Activated CD8-positive, alpha-beta T cell treated with anti-CD3 and anti-CD28 coated beads, Interleukin-2, amount 10 ng/mL, durations not matched to agents 7 days and 5 days (primary cell): Measurements from ENCODE around the gene TMEM134. TPM values are rescaled to one million over a fixed set of nuclear protein-coding genes. Genes with fewer than 3 reads are reported as not detected.
"Not testable (repeated sequence)": the region's sequence is repeated elsewhere in the genome, so short reads cannot be mapped to it uniquely, and the experiment has no call there.

Experiments
- ATAC-seq: fragments of 150-1000 bp; cut with Tn5 transposase; one replicate; pipeline ENCODE4 v1.10.0; 2021; ENCODE audit warnings: moderate library complexity
- CTCF ChIA-PET: fragments of 350-600 bp; sonication (Branson Sonifier 250); formaldehyde crosslinking; loops from one replicate; lab custom pipeline; 2021; ENCODE audit warnings: antibody characterized with exemption; lab: Charles Lee
- POLR2A ChIA-PET: fragments of 350-600 bp; sonication (Branson Sonifier 250); formaldehyde crosslinking; loops from one replicate; lab custom pipeline; 2021; ENCODE audit warnings: antibody characterized with exemption; lab: Charles Lee
- DNase-seq: peaks from one replicate; pipeline ENCODE4 v3.0.0-alpha.2; 2020
- H3K27ac Mint-ChIP-seq: one replicate; pipeline ENCODE4 v1.8.0; 2021; ENCODE audit warnings: mild to moderate bottlenecking, mixed read lengths
- H3K27me3 Mint-ChIP-seq: one replicate; pipeline ENCODE4 v1.8.0; 2021; ENCODE audit warnings: low read depth, mixed read lengths
- H3K36me3 Mint-ChIP-seq: one replicate; pipeline ENCODE4 v1.8.0; 2021; ENCODE audit warnings: low read depth, mixed read lengths
- H3K4me1 Mint-ChIP-seq: one replicate; pipeline ENCODE4 v1.8.0; 2021; ENCODE audit warnings: low read depth, mixed read lengths
- H3K4me3 Mint-ChIP-seq: one replicate; pipeline ENCODE4 v1.8.0; 2021; ENCODE audit warnings: mild to moderate bottlenecking, mixed read lengths
- H3K9me3 Mint-ChIP-seq: one replicate; pipeline ENCODE4 v1.8.0; 2022; ENCODE audit warnings: mixed read lengths; ENCODE audit not compliant: insufficient read depth
- total RNA-seq, 2 experiments: library from RNA; stranded (reverse); gene quantifications; one replicate each; pipeline ENCODE4 v1.2.3, GENCODE V29; 2021

Gene TMEM134
- total RNA-seq, 2 experiments from 2014 or later, result 39.6 to 42.5 TPM

- peaks cover 38% of the 10 kb centered on the region for H3K4me1 Mint-ChIP-seq
- ChIA-PET POLR2A (interaction anchor here (1.0 to 8.7 kb wide), 3 partner anchors 15 to 30 kb away, joined by 3 to 103 read pairs (median 70); partner anchors contain the start of genes AIP and PTPRCAP), CTCF (interaction anchor here (1.1 to 3.2 kb wide), 6 partner anchors 29 to 107 kb away, joined by 4 to 21 read pairs (median 6); partner anchors contain the start of genes PITPNM1, PPP1CA and PTPRCAP)
- ATAC-seq, result no peak
- H3K27me3 Mint-ChIP-seq, result no peaks in the 10 kb centered on the region
- peaks cover 4% of the 10 kb centered on the region for H3K36me3 Mint-ChIP-seq
- H3K27ac Mint-ChIP-seq, result peak overlapping the region; percentile 74
- DNase-seq, result no peak
- no peaks in the 10 kb centered on the region for H3K9me3 Mint-ChIP-seq
- peak overlapping the region; percentile 87 for H3K4me3 Mint-ChIP-seq
Measured at GRCh38 chr11:67466962-67467771, 1.9 kb downstream of the TMEM134 start.

DNA sequence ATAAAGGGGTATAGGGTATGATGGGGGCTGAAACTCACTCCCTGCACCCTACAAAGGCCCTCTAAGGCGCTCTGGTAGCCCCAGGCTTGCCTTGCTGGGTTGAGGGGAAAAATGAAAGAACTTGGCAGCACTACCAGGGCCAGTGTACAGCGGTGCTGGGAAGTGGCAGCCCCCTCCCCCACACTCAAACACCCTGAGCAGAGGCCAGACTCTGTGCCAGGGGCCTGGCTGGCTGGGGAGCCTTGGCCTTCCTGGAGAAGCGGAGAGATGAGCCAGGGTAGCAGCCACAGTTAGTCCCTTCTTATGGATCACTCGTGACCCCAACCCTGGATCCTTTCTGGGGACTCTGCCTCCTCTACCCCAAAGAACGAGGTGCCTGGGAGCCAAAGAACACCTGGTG is 2.7 kb downstream of the TMEM134 start:
- ChIA-PET CTCF (interaction anchor here (2.3 to 3.2 kb wide), 2 partner anchors 39 to 65 kb away, joined by 7 to 13 read pairs; partner anchors contain the start of genes PITPNM1 and PPP1CA), POLR2A (interaction anchor here (0.7 to 8.7 kb wide), 5 partner anchors 17 to 183 kb away, joined by 3 to 103 read pairs (median 5); partner anchors contain the start of genes AIP and PTPRCAP)
- no peaks in the 10 kb centered on the region for H3K9me3 Mint-ChIP-seq
- peaks cover 38% of the 10 kb centered on the region for H3K4me1 Mint-ChIP-seq
- ATAC-seq, result no peak
- H3K27me3 Mint-ChIP-seq, result no peaks in the 10 kb centered on the region
- no peak for DNase-seq
- H3K27ac Mint-ChIP-seq, result peak overlapping the region; percentile 55
- no peak overlapping the region for H3K4me3 Mint-ChIP-seq
- H3K36me3 Mint-ChIP-seq, result peaks cover 4% of the 10 kb centered on the region

DNA sequence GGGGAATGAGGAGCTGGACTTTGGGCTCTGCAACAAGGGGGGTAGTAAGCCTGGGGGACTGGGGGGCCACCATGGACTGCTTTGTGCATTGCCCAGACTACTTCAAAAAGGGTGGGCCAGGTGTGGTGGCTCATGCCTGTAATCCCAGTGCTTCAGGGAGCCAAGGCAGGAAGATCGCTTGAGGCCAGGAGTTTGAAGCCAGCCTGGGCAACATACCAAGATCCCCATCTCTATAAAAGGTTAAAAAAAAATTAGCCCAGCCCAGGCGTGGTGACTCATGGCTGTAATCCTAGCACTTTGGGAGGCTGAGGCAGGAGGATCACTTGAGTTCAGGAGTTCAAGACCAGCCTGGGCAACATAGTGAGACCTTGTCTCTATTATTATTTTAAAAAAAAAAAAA is 3.5 kb downstream of the TMEM134 start:
- CTCF ChIA-PET, result interaction anchor here (0.9 to 2.3 kb wide), 5 partner anchors 10 to 40 kb away, joined by 3 to 7 read pairs (median 4); partner anchors contain the start of genes PITPNM1 and PTPRCAP
- peak overlapping the region; percentile 82 for H3K4me3 Mint-ChIP-seq
- peak overlapping the region; percentile 89 for H3K27ac Mint-ChIP-seq
- not testable (repeated sequence) for ATAC-seq, H3K27me3 Mint-ChIP-seq, H3K9me3 Mint-ChIP-seq, H3K36me3 Mint-ChIP-seq, DNase-seq
- peaks cover 38% of the 10 kb centered on the region for H3K4me1 Mint-ChIP-seq
- POLR2A ChIA-PET, result interaction anchor here (0.6 to 8.7 kb wide), 11 partner anchors 8 to 183 kb away, joined by 3 to 103 read pairs (median 4); partner anchors contain the start of genes AIP, PPP1CA and PTPRCAP

GRCh38 chr11:67465189-67465510 is 3.9 kb downstream of the TMEM134 start:
- Mint-ChIP-seq H3K9me3 (no peaks in the 10 kb centered on the region), H3K4me1 (peaks cover 38% of the 10 kb centered on the region), H3K27ac (peak overlapping the region; percentile 89), H3K27me3 (no peaks in the 10 kb centered on the region), H3K36me3 (peaks cover 4% of the 10 kb centered on the region), H3K4me3 (peak overlapping the region; percentile 82)
- POLR2A ChIA-PET, result interaction anchor here (0.5 to 8.7 kb wide), 11 partner anchors 8 to 112 kb away, joined by 3 to 103 read pairs (median 3); partner anchors contain the start of genes AIP, PPP1CA and PTPRCAP
- no peak for DNase-seq
- CTCF ChIA-PET, result interaction anchor here (0.9 to 2.3 kb wide), 6 partner anchors 11 to 63 kb away, joined by 3 to 7 read pairs (median 4); partner anchors contain the start of genes PITPNM1, PPP1CA and PTPRCAP
- ATAC-seq, result no peak

GRCh38 chr11:67464411-67465188 is 4.5 kb downstream of the TMEM134 start:
- Mint-ChIP-seq H3K9me3 (no peaks in the 10 kb centered on the region), H3K36me3 (peaks cover 4% of the 10 kb centered on the region), H3K27ac (peak overlapping the region; percentile 89), H3K4me3 (peak overlapping the region; percentile 82), H3K27me3 (peaks cover 2% of the 10 kb centered on the region), H3K4me1 (peaks cover 39% of the 10 kb centered on the region)
- ATAC-seq (peak; percentile 88), DNase-seq (peak; percentile 96)
- POLR2A ChIA-PET, result interaction anchor here (0.5 to 8.7 kb wide), 9 partner anchors 9 to 112 kb away, joined by 3 to 103 read pairs (median 3); partner anchors contain the start of genes AIP, PPP1CA and PTPRCAP
- CTCF ChIA-PET, result interaction anchor here (0.9 to 1.5 kb wide), 5 partner anchors 11 to 63 kb away, joined by 3 to 6 read pairs (median 4); partner anchors contain the start of genes PPP1CA and PTPRCAP

DNA sequence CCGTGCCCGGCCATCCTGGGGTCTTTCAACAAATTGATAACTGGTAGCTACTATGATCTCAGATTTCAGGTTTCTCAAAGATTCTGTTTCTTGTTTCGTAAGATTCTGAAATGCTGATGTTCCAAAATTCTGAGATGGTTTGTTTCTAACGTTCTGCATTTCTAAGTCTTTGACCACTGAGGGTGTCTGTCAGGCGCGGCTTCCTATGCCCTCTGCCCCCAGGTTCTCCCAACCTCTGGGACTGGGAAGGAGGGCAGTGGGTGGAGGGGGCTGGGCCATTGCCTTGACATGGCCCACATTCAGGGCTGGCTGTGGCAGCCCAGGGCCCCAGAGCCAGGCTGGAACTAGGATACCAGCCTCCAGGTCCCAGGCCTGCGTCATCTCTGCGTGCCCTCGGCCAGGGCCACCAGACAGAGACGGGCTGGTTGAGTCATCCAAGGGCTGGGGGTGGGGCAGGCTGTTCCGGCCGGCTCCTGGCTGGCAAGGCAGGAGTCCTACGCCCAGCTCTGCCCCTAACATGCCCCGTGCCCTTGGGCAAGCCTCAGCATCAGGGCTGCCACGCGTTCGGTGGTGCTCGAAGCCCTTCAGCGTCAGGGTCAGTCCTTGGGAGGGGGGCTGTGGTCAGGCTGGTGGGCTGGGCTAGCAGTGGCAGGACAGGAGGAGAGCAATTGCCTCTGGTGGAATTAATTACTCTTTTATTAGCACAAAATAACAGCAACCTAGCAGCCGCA is 5.2 kb downstream of the TMEM134 start:
- Mint-ChIP-seq H3K27ac (no peak overlapping the region), H3K27me3 (peaks cover 2% of the 10 kb centered on the region), H3K9me3 (no peaks in the 10 kb centered on the region), H3K36me3 (peaks cover 4% of the 10 kb centered on the region), H3K4me1 (peaks cover 35% of the 10 kb centered on the region), H3K4me3 (peak overlapping the region; percentile 82)
- no peak for DNase-seq
- ChIA-PET POLR2A (interaction anchor here (0.7 to 1.4 kb wide), 2 partner anchors 12 to 44 kb away, joined by 3 read pairs; partner anchors contain the start of gene CDK2AP2), CTCF (interaction anchor here (1.4 kb wide), 1 partner anchor 62 kb away, joined by 5 read pairs; the partner anchor contains the start of gene PPP1CA)
- no peak for ATAC-seq

DNA sequence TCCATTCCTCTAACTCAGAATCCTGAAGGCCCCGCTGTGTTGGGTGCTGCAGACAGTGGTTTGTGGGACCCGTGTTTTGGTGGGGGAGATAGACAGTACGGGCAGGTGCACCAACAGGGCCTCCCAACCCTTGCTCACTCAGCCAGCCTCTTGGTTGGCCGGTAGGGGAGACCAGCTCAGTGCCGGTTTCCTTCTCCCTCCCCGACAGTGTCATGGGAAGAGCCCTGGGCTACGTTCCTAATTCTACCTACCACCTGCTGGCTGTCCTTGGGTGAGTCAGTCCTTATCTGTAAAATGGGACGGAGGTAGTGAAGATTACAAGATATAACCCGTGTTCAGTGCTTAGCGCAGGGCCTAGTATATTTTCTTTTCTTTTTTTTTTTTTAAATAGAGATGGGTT is 5.9 kb downstream of the TMEM134 start:
- ChIA-PET POLR2A (interaction anchor here (0.7 to 1.4 kb wide), 2 partner anchors 11 to 44 kb away, joined by 3 read pairs; partner anchors contain the start of gene CDK2AP2), CTCF (no interaction called here)
- H3K36me3 Mint-ChIP-seq, result peaks cover 4% of the 10 kb centered on the region
- no peak overlapping the region for H3K27ac Mint-ChIP-seq
- H3K4me1 Mint-ChIP-seq, result peaks cover 32% of the 10 kb centered on the region
- peaks cover 2% of the 10 kb centered on the region for H3K27me3 Mint-ChIP-seq
- no peak overlapping the region for H3K4me3 Mint-ChIP-seq
- no peak for ATAC-seq
- H3K9me3 Mint-ChIP-seq, result no peaks in the 10 kb centered on the region
- no peak for DNase-seq

- no peak for ATAC-seq
- Mint-ChIP-seq H3K9me3 (no peaks in the 10 kb centered on the region), H3K27ac (no peak overlapping the region), H3K4me1 (peaks cover 2% of the 10 kb centered on the region), H3K36me3 (no peaks in the 10 kb centered on the region), H3K27me3 (peaks cover 2% of the 10 kb centered on the region), H3K4me3 (no peak overlapping the region)
- POLR2A ChIA-PET, result interaction anchor here (1.6 kb wide), 1 partner anchor 22 kb away, joined by 4 read pairs; no protein-coding TSS in a partner anchor
- no peak for DNase-seq
- CTCF ChIA-PET, result no interaction called here
Measured at GRCh38 chr11:67458266-67458665, 10.8 kb downstream of the TMEM134 start.

DNA sequence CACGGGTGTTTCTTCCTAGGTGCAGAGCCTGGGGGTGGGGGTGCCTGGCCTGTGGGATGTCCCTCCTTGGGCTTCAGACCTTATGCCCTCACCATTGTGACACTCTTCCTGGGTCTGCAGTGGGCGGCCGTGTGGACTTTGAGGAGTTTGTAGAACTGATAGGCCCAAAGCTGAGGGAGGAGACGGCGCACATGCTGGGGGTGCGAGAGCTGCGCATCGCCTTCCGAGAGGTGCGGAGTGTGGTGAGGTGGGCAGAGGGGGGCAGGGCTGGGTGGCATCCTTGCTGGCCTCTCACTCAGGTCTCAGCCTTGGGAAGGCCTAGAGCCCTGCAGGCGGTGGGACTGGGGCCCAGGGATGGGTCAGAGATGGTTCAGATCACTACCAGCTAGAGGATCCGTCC is 11.6 kb downstream of the TMEM134 start:
- ATAC-seq (no peak), DNase-seq (no peak)
- H3K4me3 Mint-ChIP-seq, result no peak overlapping the region
- ChIA-PET CTCF (no interaction called here), POLR2A (no interaction called here)
- peaks cover 2% of the 10 kb centered on the region for H3K4me1 Mint-ChIP-seq
- H3K27ac Mint-ChIP-seq, result no peak overlapping the region
- no peaks in the 10 kb centered on the region for H3K9me3 Mint-ChIP-seq
- no peaks in the 10 kb centered on the region for H3K36me3 Mint-ChIP-seq
- peaks cover 2% of the 10 kb centered on the region for H3K27me3 Mint-ChIP-seq

GRCh38 chr11:67456068-67456705 is 12.9 kb downstream of the TMEM134 start:
- Mint-ChIP-seq H3K9me3 (no peaks in the 10 kb centered on the region), H3K4me1 (peaks cover 7% of the 10 kb centered on the region), H3K4me3 (no peak overlapping the region), H3K27me3 (peaks cover 2% of the 10 kb centered on the region), H3K27ac (no peak overlapping the region), H3K36me3 (no peaks in the 10 kb centered on the region)
- ATAC-seq (no peak), DNase-seq (no peak)
- POLR2A ChIA-PET, result interaction anchor here (2.4 kb wide), 1 partner anchor 19 kb away, joined by 6 read pairs; the partner anchor contains the start of gene PTPRCAP
- CTCF ChIA-PET, result no interaction called here
